DOHH2 (cell line): ENCODE measurements around the gene SKOR1.

Experiments
- H3F3A ChIP-seq: fragments of 200-600 bp; sonication (generic), shearing (Covaris generic); 2 replicates; pipeline ENCODE4 v1.6.0; 2016; ENCODE audit warnings: antibody characterized with exemption, mild to moderate bottlenecking; ENCODE audit not compliant: control insufficient read depth, insufficient read depth
- H3K27ac ChIP-seq: fragments of 200-600 bp; sonication (generic); 2 replicates; pipeline ENCODE4 v1.5.1; 2014; ENCODE audit warnings: low read depth, mild to moderate bottlenecking, low read length, moderate library complexity
- H3K27me3 ChIP-seq: fragments of 200-600 bp; sonication (generic); 2 replicates; pipeline ENCODE4 v1.6.1; 2014; ENCODE audit warnings: mild to moderate bottlenecking, low read length, mixed read lengths; ENCODE audit not compliant: control insufficient read depth
- H3K36me3 ChIP-seq: fragments of 200-600 bp; sonication (generic); 2 replicates; pipeline ENCODE4 v1.6.1; 2014; ENCODE audit warnings: mild to moderate bottlenecking, low read length, moderate library complexity, mixed read lengths; ENCODE audit not compliant: control insufficient read depth
- H3K4me1 ChIP-seq: fragments of 200-600 bp; sonication (generic); 2 replicates; pipeline ENCODE4 v1.6.1; 2014; ENCODE audit warnings: mild to moderate bottlenecking, low read length, mixed read lengths; ENCODE audit not compliant: control insufficient read depth
- H3K4me2 ChIP-seq: fragments of 200-600 bp; sonication (generic); 2 replicates; pipeline ENCODE4 v1.6.0; 2014; ENCODE audit warnings: mild to moderate bottlenecking, low read length, moderate library complexity
- H3K4me3 ChIP-seq: fragments of 200-600 bp; sonication (generic); 2 replicates; pipeline ENCODE4 v1.5.1; 2014; ENCODE audit warnings: mild to moderate bottlenecking, low read length, mixed read lengths
- H3K79me2 ChIP-seq: fragments of 200-600 bp; sonication (generic); 2 replicates; pipeline ENCODE4 v1.6.1; 2014; ENCODE audit warnings: mild to moderate bottlenecking, low read length, mixed read lengths; ENCODE audit not compliant: control insufficient read depth
- H3K9me2 ChIP-seq: fragments of 200-600 bp; sonication (generic); replicated peaks from 2 replicates; pipeline ENCODE4 v1.6.1; 2014; ENCODE audit warnings: mild to moderate bottlenecking, low read length, mixed read lengths; ENCODE audit not compliant: control insufficient read depth
- H3K9me3 ChIP-seq: fragments of 200-600 bp; sonication (generic); 2 replicates; pipeline ENCODE4 v1.6.1; 2014; ENCODE audit warnings: antibody characterized with exemption, low read length, mixed read lengths; ENCODE audit not compliant: control insufficient read depth, insufficient read depth
- H4K20me1 ChIP-seq: fragments of 200-600 bp; sonication (generic); 2 replicates; pipeline ENCODE4 v1.6.0; 2014; ENCODE audit warnings: low read depth, mild to moderate bottlenecking, antibody characterized with exemption, low read length, moderate library complexity; ENCODE audit not compliant: control insufficient read depth, insufficient read depth
- CTCF ChIP-seq: fragments of 200-600 bp; sonication (generic); IDR thresholded peaks from one replicate; pipeline ENCODE4 v1.5.1; 2014; ENCODE audit warnings: antibody characterized with exemption, mild to moderate bottlenecking, low read depth, low read length; ENCODE audit not compliant: poor library complexity, severe bottlenecking
- EZH2phosphoT487 ChIP-seq: fragments of 200-600 bp; sonication (generic); IDR thresholded peaks from 2 replicates; pipeline ENCODE4 v1.6.1; 2017; ENCODE audit warnings: borderline replicate concordance, mild to moderate bottlenecking, antibody characterized with exemption, low read length, moderate library complexity, mixed read lengths

Gene SKOR1

GRCh38 chr15:67884009-67884408 lies 58.7 kb downstream of the SKOR1 start:
- TF ChIP-seq CTCF (no peak), EZH2phosphoT487 (no peak)
- Histone ChIP-seq H3K27ac (no peak overlapping the region), H3K9me3 (no peaks in the 10 kb centered on the region), H4K20me1 (no peaks in the 10 kb centered on the region), H3K27me3 (peaks cover 15% of the 10 kb centered on the region), H3K4me2 (peak overlapping the region; percentile 50), H3K79me2 (no peaks in the 10 kb centered on the region), H3K4me3 (peak overlapping the region; percentile 56), H3K9me2 (no peaks in the 10 kb centered on the region), H3K4me1 (peaks cover 14% of the 10 kb centered on the region), H3F3A (no peaks in the 10 kb centered on the region), H3K36me3 (no peaks in the 10 kb centered on the region)
